Mammary epithelial cell (primary cell): ENCODE measurements around the gene AKIRIN2.

Experiments
- CTCF ChIP-seq, 2 donors: IDR thresholded peaks in 1 of 2; conservative IDR thresholded peaks in 1 of 2; 2 replicates each; pipeline ENCODE4 v1.5.1; 2011 to 2012; ENCODE audit warnings: inconsistent platforms in 2 of 2, low read length in 2 of 2, mild to moderate bottlenecking in 2 of 2, control low read depth in 1 of 2, low read depth in 1 of 2; ENCODE audit not compliant: insufficient read depth in 1 of 2; ENCODE audit errors: extremely low read depth in 1 of 2
- EZH2 ChIP-seq: IDR thresholded peaks from 2 replicates; pipeline ENCODE4 v1.6.1; 2012; ENCODE audit warnings: low read length, inconsistent platforms, borderline replicate concordance

GRCh38 chr6:87702589-87702945, 534 bp upstream of the AKIRIN2 start:
- TF ChIP-seq CTCF (conservative IDR thresholded peaks at IDR 0.05 in 1 of 2, IDR thresholded peaks at IDR 0.05 in 1 of 2; ENCODE audit: extremely low read depth in 1 of 2, insufficient read depth in 1 of 2, low read depth in 1 of 2, low read length in 2 of 2) (no peak), EZH2 (no peak)
